Activated naive CD8-positive, alpha-beta T cell treated with anti-CD3 and anti-CD28 coated beads, Interleukin-2, amount 50 U/mL, for 16 hours (primary cell): ENCODE measurements around the gene CHD8.

Experiments
- DNase-seq: peaks from one replicate; pipeline ENCODE4 v3.0.0-alpha.2; 2020; ENCODE audit warnings: low read depth, low spot score

The CHD8 gene

DNA sequence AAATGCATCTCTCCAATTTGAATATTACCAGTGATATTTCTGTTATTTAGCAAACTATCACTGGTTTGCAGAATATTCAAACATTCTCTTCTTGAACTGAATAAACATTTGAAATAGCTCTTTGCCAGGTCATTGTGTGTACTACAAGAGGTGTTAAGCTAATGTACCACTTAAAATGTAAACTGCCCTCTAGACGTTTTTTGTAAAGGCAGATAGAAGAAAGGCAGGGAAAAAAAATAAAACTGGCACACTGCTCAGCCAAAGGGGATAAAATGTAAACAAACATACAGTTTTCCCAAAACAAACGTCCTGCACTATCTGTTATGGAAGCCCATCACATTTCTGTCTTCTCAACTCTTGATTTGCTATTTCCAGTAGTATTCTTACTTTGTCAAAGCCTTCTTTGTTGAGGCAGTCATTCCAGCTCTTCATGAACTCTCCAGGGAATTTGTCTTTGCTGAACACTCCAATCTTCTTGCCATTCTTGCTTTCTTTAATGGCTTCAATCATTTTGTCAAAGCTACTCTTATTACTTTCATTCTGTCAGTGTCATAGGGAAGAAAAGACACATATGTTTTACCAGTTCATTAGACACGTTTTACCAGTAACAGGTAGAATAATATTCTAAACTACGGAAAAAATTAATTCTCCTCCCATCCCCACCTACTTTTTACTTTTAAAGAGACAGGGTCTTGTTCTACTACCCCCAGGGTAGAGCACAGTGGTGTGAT is 85.8 kb downstream of the CHD8 start:
- no peak for DNase-seq

DNA sequence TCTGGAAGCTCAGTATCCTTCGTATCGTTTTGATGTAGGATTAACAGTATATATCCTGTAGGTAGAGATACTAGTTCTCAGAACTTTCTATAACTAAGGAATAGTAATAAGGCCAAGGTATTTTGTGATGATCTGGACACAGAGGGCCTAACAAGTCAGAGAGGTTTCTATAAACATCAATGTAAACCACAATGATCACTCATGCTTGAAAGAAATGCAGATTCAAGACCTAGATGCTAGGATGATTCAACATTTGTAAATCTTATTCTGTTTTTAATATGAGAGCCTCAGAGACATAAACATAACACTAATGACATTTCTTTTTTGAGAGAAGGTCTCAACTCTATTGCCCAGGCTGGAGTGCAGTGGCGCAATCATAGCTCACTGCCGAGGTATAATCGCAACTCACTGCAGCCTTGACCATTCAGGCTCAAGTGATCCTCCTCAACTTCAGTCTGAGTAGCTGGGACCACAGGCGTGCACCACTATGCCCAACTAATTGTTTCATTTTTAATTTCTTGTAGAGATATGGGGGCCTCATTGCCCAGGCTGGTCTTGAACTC is 88.3 kb downstream of the CHD8 start:
- no peak for DNase-seq

DNA sequence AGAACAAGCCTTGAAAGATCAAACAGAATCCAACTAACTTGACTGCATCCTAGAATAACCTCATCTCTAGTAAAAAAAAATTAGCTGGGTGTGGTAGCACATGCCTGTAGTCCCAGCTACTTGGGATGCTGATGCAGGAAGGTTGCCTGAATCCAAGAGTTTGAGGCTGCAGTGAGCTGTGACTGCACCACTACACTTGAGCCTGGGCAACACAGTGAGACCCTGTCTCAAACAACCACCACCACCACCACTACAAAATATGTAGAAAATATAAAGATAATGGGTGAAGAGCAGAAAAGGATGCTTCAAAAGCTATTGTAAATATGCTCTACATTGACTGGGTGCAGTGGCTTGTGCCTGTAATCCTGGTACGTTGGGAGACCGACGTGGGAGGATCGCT is 99.4 kb downstream of the CHD8 start:
- no peak for DNase-seq

DNA sequence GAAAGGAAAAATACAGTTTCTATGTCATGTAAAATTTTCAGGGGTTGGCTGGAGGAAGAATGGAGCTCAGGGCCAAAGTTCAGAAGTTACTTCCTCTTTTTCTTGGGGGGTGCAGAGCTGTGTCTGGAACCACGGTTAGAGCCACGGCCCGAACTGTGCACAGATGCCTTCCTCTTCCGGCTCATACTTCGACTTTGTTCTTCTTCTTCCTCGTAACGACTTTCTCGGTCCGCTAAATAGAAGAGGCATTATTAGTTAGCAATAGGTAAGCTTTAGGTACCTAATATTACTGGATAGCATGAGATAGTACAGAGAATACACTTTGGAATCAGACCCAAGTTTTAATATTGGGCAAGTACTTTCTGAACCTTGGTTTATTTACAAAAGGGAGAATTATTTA is 103.3 kb downstream of the CHD8 start:
- no peak for DNase-seq

DNA sequence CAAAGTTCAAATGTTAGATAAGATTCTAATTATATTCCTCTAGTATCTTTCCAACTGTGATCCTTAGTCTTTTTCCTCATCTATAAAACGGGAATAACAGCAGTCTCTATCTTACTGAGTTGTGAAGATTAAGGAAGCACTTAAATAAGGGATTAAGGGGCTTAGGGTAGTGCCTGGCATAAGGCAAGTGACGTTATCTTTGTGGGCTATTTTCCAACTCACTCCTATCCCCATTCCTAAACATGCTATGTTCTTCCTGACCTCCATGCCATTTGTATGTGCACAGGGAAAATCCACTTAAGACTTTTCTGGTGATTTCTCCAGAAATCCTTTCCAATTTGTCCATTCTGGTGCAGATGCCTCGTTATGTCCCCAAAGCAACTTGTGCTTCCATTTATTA is 105.4 kb downstream of the CHD8 start:
- no peak for DNase-seq

DNA sequence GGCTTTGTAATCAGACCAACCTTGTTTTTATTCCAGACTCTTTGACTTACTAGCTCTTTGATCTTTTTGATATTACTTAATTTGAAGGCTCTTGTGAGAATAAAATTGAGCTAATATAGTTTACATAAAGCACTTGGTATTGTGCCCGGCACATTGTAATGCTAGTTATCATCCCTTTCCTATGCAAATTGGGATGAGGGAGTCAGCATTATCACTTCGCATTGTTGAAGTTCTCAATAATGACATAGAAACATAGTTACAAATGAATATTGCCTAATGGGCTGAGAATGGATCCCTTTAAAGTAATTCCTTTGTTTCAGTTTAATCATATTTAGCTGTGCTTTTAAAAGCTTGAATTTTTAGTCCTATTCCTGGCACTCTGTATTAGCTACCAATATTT is 108.7 kb downstream of the CHD8 start:
- no peak for DNase-seq

DNA sequence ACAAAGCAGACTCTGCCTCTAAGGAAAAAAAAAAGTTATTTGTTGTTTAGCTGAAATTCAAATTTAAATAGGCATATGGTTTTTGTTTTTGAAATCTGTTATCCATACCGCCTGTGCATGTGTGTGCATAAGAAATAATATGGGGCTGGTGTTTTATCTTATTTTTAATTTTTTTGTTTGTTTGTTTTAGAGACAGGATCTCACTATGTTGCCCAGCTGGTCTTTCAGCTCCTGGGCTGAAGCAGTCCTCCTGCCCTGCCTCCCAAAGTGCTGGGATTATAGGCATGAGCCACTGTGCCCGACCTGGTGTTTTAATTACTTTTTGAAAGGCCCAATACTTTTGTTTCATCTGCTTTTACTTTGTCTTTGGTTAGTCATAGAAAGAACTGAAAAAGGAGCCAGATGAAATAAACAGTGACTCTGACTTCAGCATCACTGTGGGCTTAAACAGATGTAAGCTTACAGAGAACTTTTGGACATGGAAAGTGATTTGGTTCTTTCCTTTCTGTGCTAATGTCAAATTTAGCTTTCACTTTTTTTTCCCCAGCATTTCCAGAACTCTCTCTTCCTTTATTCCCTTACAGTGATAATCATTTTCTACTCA is 109.3 kb downstream of the CHD8 start:
- no peak for DNase-seq

DNA sequence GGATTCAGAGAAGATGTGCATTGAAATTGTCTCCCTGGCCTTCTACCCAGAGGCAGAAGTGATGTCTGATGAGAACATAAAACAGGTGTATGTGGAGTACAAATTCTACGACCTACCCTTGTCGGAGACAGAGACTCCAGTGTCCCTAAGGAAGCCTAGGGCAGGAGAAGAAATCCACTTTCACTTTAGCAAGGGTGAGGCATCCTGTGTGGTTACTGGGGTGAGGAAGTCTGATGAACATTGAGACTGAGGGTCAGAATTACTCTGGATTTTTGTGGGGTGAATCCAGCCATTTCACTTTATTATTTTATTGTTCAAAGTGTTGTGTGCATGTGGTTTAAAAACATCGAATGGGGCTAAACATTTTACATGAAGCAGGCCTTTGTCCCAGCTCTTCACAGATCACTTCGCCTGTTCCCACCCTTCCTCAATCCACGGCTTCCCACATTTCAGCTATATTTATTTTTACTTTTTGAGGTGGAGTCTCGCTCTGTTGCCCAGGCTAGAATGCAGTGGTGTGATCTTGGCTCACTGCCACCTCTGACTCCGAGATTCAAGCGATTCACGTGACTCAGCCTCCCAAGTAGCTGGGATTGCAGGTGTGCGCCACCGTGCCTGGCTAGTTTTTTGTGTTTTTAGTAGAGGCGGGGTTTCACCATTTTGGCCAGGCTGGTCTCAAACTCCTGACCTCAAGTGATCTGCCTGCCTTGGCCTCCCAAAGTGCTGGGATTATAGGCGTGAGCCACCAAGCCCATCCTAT is 112.7 kb downstream of the CHD8 start:
- no peak for DNase-seq
